HepG2 (cell line): ENCODE measurements around the gene DUSP12. TPM values are rescaled to one million over a fixed set of nuclear protein-coding genes. Genes with fewer than 3 reads are reported as not detected.

Experiments used
- ARHGAP35 ChIP-seq: sonication (generic); formaldehyde crosslinking; IDR thresholded peaks from 2 replicates; pipeline ENCODE4 v1.9.0; 2022; ENCODE audit warnings: mild to moderate bottlenecking, inconsistent platforms, moderate library complexity, missing genetic modification reagents, borderline replicate concordance
- FOXJ3 ChIP-seq: sonication (generic); formaldehyde crosslinking; IDR thresholded peaks from 2 replicates; pipeline ENCODE4 v1.4.0; 2020; ENCODE audit warnings: missing genetic modification reagents, mild to moderate bottlenecking, borderline replicate concordance
- HNRNPUL1 ChIP-seq: fragments of 200-400 bp; formaldehyde crosslinking; IDR thresholded peaks from 2 replicates; pipeline ENCODE4 v1.6.1; 2017; ENCODE audit warnings: low read depth, mild to moderate bottlenecking, low read length, moderate library complexity
- KLF9 ChIP-seq: IDR thresholded peaks from 2 replicates; pipeline ENCODE4 v1.6.1; 2016; ENCODE audit warnings: low read depth
- MAF1 ChIP-seq: sonication (generic); formaldehyde crosslinking; IDR thresholded peaks from 2 replicates; pipeline ENCODE4 v1.5.0; 2020; ENCODE audit warnings: missing genetic modification reagents, borderline replicate concordance
- MAZ ChIP-seq, 2 experiments: sonication (generic) in 1 of 2; formaldehyde crosslinking in 1 of 2; IDR thresholded peaks; 2 replicates each; pipeline versions ENCODE4 v1.5.0 to v1.6.1; 2012 to 2020; ENCODE audit warnings: low read depth in 2 of 2, mild to moderate bottlenecking in 2 of 2, borderline replicate concordance in 1 of 2, improper control_type of control experiment in 1 of 2, low read length in 1 of 2, missing genetic modification reagents in 1 of 2, moderate library complexity in 1 of 2
- RCOR2 ChIP-seq: IDR thresholded peaks from 2 replicates; pipeline ENCODE4 v1.6.1; 2016; ENCODE audit warnings: missing biosample characterization, missing genetic modification reagents
- SP4 ChIP-seq: sonication (generic); formaldehyde crosslinking; IDR thresholded peaks from 2 replicates; pipeline ENCODE4 v1.8.1; 2023; ENCODE audit warnings: mild to moderate bottlenecking, missing genetic modification reagents
- SSRP1 ChIP-seq: IDR thresholded peaks from 2 replicates; pipeline ENCODE4 v1.6.1; 2016; ENCODE audit warnings: control low read depth
- U2AF2 ChIP-seq: fragments of 200-400 bp; formaldehyde crosslinking; IDR thresholded peaks from 2 replicates; pipeline ENCODE4 v1.6.1; 2017; ENCODE audit warnings: low read depth, mild to moderate bottlenecking, low read length
- ZBTB42 ChIP-seq: sonication (generic); formaldehyde crosslinking; IDR thresholded peaks from 2 replicates; pipeline ENCODE4 v1.5.0; 2020; ENCODE audit warnings: mild to moderate bottlenecking, missing genetic modification reagents
- ZNF256 ChIP-seq: sonication (generic); formaldehyde crosslinking; conservative IDR thresholded peaks from 2 replicates; pipeline ENCODE4 v1.4.0; 2020; ENCODE audit warnings: missing genetic modification reagents
- ZNF460 ChIP-seq: sonication (generic); formaldehyde crosslinking; IDR thresholded peaks from 2 replicates; pipeline ENCODE4 v1.5.1; 2020; ENCODE audit warnings: missing genetic modification reagents, mild to moderate bottlenecking, borderline replicate concordance
- ZNF75D ChIP-seq: sonication (generic); formaldehyde crosslinking; IDR thresholded peaks from 2 replicates; pipeline ENCODE4 v1.8.1; 2023; ENCODE audit warnings: missing genetic modification reagents, mild to moderate bottlenecking, borderline replicate concordance
- ZSCAN21 ChIP-seq: sonication (generic); formaldehyde crosslinking; IDR thresholded peaks from 2 replicates; pipeline ENCODE4 v1.8.0; 2022; ENCODE audit warnings: mild to moderate bottlenecking, missing genetic modification reagents, moderate library complexity, borderline replicate concordance
- polyA plus RNA-seq, 8 experiments: library from polyadenylated mRNA; depleted of rRNA in 3 of 8; stranded (reverse) in 7 of 8; unstranded in 1 of 8; fragments of >200 nt; fragmentation: Illumina TruSeq in 4 of 8; extraction: Trizol in 4 of 8; gene quantifications; 2 replicates each; pipeline versions ENCODE4 v1.2.1 to v1.2.3, GENCODE V29; 2011 to 2016; ENCODE audit warnings: low read depth in 4 of 8, missing spikeins in 1 of 8, mixed read lengths in 1 of 8; ENCODE audit not compliant: insufficient read depth in 1 of 8
- total RNA-seq, 5 experiments: library from RNA; depleted of rRNA; stranded (reverse); fragments of >200 nt; fragmentation: Illumina TruSeq; extraction: Trizol; gene quantifications; 2 replicates each; pipeline ENCODE4 v1.2.3, GENCODE V29; 2016; ENCODE audit warnings: low read depth in 1 of 5
- TF ChIP-seq, protein P1 (sequence below): sonication (generic); formaldehyde crosslinking; IDR thresholded peaks from 2 replicates; pipeline ENCODE4 v1.4.0; 2020; ENCODE audit warnings: missing genetic modification reagents
- TF ChIP-seq, protein P2 (sequence below): sonication (generic); formaldehyde crosslinking; IDR thresholded peaks from 2 replicates; pipeline ENCODE4 v1.4.0; 2020; ENCODE audit warnings: low read depth, missing genetic modification reagents
- TF ChIP-seq, protein P3 (sequence below): sonication (generic); formaldehyde crosslinking; IDR thresholded peaks from 2 replicates; pipeline ENCODE4 v1.5.0; 2020; ENCODE audit warnings: mild to moderate bottlenecking, missing genetic modification reagents
- TF ChIP-seq, protein P4 (sequence below): sonication (generic); formaldehyde crosslinking; IDR thresholded peaks from 2 replicates; pipeline ENCODE4 v1.8.0; 2023; ENCODE audit warnings: mild to moderate bottlenecking, missing genetic modification reagents

The DUSP12 gene
- total and polyA plus RNA-seq, 2 of the 13 experiments (the other 11 are each of a cell fraction or from before 2014, with no cell fraction given): 36.7 to 37.1 TPM

DNA sequence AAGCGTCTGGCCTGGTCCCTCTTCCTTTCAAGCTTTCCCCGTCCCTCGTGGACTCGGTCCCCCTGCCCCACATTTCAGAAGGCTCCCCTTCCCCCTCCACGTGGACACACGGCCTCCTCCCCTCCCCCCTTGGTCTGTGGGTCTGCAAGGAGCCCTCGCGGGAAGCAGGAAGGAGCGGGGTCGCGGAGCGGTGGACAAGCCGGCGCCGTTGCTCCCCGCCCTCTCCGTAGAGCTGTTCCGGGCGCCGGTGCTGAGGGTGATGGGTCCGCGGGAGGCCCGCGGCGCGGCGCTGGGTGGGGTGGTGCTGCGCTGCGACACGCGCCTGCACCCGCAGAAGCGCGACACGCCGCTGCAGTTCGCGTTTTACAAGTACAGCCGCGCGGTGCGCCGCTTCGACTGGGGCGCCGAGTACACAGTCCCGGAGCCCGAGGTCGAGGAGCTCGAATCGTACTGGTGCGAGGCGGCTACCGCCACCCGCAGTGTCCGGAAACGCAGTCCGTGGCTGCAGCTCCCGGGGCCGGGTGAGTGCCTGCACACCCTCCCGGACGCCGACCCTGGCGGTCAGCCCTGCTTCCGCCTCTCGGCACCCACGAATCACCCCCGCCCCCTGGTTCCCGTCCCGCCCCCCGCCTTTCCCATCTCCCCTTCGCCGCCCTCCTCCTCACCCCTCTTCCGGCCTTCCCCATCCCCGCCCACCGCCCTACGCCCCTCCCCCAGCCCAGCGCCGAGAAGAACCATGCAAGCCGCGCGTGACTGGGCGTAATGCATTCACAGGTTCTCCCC lies 22.9 kb upstream of the DUSP12 start (continued):
- TF ChIP-seq ZNF75D (CRISPR knock-in tag): no peak
- TF ChIP-seq SSRP1 (CRISPR knock-in tag): no peak
- TF ChIP-seq SP4 (CRISPR knock-in tag): no peak; the same call in 1 of the 2 replicates
- no peak for TF ChIP-seq RCOR2
- no peak for TF ChIP-seq ZNF256 (CRISPR knock-in tag)
- TF ChIP-seq, protein P1, sequence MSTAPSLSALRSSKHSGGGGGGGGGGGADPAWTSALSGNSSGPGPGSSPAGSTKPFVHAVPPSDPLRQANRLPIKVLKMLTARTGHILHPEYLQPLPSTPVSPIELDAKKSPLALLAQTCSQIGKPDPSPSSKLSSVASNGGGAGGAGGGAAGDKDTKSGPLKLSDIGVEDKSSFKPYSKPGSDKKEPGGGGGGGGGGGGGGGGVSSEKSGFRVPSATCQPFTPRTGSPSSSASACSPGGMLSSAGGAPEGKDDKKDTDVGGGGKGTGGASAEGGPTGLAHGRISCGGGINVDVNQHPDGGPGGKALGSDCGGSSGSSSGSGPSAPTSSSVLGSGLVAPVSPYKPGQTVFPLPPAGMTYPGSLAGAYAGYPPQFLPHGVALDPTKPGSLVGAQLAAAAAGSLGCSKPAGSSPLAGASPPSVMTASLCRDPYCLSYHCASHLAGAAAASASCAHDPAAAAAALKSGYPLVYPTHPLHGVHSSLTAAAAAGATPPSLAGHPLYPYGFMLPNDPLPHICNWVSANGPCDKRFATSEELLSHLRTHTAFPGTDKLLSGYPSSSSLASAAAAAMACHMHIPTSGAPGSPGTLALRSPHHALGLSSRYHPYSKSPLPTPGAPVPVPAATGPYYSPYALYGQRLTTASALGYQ (CRISPR knock-in tag): no peak
- no peak for TF ChIP-seq KLF9 (CRISPR knock-in tag)
- TF ChIP-seq ZSCAN21 (CRISPR knock-in tag): peak; percentile 38; the same call in 1 of the 2 replicates
- TF ChIP-seq, protein P2, sequence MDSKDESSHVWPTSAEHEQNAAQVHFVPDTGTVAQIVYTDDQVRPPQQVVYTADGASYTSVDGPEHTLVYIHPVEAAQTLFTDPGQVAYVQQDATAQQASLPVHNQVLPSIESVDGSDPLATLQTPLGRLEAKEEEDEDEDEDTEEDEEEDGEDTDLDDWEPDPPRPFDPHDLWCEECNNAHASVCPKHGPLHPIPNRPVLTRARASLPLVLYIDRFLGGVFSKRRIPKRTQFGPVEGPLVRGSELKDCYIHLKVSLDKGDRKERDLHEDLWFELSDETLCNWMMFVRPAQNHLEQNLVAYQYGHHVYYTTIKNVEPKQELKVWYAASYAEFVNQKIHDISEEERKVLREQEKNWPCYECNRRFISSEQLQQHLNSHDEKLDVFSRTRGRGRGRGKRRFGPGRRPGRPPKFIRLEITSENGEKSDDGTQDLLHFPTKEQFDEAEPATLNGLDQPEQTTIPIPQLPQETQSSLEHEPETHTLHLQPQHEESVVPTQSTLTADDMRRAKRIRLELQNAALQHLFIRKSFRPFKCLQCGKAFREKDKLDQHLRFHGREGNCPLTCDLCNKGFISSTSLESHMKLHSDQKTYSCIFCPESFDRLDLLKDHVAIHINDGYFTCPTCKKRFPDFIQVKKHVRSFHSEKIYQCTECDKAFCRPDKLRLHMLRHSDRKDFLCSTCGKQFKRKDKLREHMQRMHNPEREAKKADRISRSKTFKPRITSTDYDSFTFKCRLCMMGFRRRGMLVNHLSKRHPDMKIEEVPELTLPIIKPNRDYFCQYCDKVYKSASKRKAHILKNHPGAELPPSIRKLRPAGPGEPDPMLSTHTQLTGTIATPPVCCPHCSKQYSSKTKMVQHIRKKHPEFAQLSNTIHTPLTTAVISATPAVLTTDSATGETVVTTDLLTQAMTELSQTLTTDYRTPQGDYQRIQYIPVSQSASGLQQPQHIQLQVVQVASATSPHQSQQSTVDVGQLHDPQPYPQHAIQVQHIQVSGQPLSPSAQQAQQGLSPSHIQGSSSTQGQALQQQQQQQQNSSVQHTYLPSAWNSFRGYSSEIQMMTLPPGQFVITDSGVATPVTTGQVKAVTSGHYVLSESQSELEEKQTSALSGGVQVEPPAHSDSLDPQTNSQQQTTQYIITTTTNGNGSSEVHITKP (CRISPR knock-in tag): no peak
- TF ChIP-seq ZNF460 (CRISPR knock-in tag): no peak
- no peak for TF ChIP-seq ZBTB42 (CRISPR knock-in tag)
- TF ChIP-seq FOXJ3: no peak
- no peak for TF ChIP-seq MAF1 (CRISPR knock-in tag)
- no peak for TF ChIP-seq U2AF2
- no peak for TF ChIP-seq MAZ (IDR thresholded peaks at IDR 0.05; ENCODE audit: borderline replicate concordance, low read depth, low read length)
- no peak for TF ChIP-seq MAZ (CRISPR knock-in tag; IDR thresholded peaks at IDR 0.05; ENCODE audit: low read depth)
- no peak for TF ChIP-seq HNRNPUL1
- TF ChIP-seq, protein P3, sequence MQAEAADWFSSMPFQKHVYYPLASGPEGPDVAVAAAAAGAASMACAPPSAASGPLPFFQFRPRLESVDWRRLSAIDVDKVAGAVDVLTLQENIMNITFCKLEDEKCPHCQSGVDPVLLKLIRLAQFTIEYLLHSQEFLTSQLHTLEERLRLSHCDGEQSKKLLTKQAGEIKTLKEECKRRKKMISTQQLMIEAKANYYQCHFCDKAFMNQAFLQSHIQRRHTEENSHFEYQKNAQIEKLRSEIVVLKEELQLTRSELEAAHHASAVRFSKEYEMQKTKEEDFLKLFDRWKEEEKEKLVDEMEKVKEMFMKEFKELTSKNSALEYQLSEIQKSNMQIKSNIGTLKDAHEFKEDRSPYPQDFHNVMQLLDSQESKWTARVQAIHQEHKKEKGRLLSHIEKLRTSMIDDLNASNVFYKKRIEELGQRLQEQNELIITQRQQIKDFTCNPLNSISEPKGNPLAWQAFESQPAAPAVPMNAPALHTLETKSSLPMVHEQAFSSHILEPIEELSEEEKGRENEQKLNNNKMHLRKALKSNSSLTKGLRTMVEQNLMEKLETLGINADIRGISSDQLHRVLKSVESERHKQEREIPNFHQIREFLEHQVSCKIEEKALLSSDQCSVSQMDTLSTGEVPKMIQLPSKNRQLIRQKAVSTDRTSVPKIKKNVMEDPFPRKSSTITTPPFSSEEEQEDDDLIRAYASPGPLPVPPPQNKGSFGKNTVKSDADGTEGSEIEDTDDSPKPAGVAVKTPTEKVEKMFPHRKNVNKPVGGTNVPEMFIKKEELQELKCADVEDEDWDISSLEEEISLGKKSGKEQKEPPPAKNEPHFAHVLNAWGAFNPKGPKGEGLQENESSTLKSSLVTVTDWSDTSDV (CRISPR knock-in tag): 0 out of 2 replicates have a peak, but pooled peaks have one; percentile 16
- TF ChIP-seq ARHGAP35 (CRISPR knock-in tag): 0 out of 2 replicates have a peak, but pooled peaks have one; percentile 46
- TF ChIP-seq, protein P4, sequence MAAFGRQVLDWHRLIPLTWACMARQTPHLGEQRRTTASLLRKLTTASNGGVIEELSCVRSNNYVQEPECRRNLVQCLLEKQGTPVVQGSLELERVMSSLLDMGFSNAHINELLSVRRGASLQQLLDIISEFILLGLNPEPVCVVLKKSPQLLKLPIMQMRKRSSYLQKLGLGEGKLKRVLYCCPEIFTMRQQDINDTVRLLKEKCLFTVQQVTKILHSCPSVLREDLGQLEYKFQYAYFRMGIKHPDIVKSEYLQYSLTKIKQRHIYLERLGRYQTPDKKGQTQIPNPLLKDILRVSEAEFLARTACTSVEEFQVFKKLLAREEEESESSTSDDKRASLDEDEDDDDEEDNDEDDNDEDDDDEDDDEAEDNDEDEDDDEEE (CRISPR knock-in tag): 0 out of 2 replicates have a peak, but pooled peaks have one; percentile 60
